ENCODE data around the gene TLR9. TPM values are rescaled to one million over a fixed set of nuclear protein-coding genes. Genes with fewer than 3 reads are reported as not detected.
"Not testable (repeated sequence)": the region's sequence is repeated elsewhere in the genome, so short reads cannot be mapped to it uniquely, and the experiment has no call there.

Gene TLR9
- total RNA-seq, 1 donor from 2014 or later = not detected

- Histone ChIP-seq H3K27me3 (no peaks in the 10 kb centered on the region), H3K4me3 (no peak overlapping the region), H3K9me3 (no peaks in the 10 kb centered on the region), H3K36me3 (no peaks in the 10 kb centered on the region), H3K27ac (no peak overlapping the region), H3K4me1 (peaks cover 9% of the 10 kb centered on the region)
- intact Hi-C loops (cut with DNase I) = no loop called here
- no peak for DNase-seq (ENCODE audit: extremely low spot score in 2 of 2)
- no peak for TF ChIP-seq CTCF (IDR thresholded peaks at IDR 0.05)
- no peak for TF ChIP-seq POLR2A (IDR thresholded peaks at IDR 0.05)
- no peak for TF ChIP-seq POLR2AphosphoS5 (IDR thresholded peaks at IDR 0.05; ENCODE audit: insufficient read depth in 1 of 2, low read depth in 1 of 2)
Measured at GRCh38 chr3:52181543-52181942, 43.9 kb downstream of the TLR9 start.

DNA sequence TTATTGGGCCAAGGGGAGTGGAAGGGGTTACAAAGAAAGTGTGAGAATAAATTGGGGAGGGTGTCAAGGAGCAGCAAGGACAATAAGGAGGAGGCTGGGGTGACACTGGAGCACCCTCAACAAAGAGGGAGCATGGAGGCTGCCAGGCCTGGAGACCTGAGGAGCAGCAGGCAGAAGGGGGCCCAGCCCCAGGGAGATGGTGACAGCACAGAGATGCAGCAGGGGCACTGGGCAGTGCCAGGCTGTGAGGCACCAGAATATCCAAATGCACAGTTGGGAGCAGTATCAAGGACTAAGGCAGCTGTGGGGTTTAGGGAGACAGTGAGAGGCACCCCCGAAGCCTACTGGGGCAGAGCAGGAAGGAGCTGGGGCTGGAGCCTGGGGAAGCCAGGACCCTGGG, 46.9 kb downstream of the TLR9 start:
- Histone ChIP-seq H3K27me3 (no peaks in the 10 kb centered on the region), H3K9me3 (no peaks in the 10 kb centered on the region), H3K36me3 (no peaks in the 10 kb centered on the region), H3K4me1 (peaks cover 10% of the 10 kb centered on the region), H3K4me3 (no peak overlapping the region), H3K27ac (no peak overlapping the region)
- intact Hi-C loops (cut with DNase I) = no loop called here
- peak in 1 of 2 donors; percentile 72 for DNase-seq (ENCODE audit: extremely low spot score in 2 of 2)
- TF ChIP-seq CTCF (IDR thresholded peaks at IDR 0.05) (no peak), POLR2AphosphoS5 (IDR thresholded peaks at IDR 0.05; ENCODE audit: insufficient read depth in 1 of 2, low read depth in 1 of 2) (no peak), POLR2A (IDR thresholded peaks at IDR 0.05) (no peak)

GRCh38 chr3:52178126-52178525, 47.3 kb downstream of the TLR9 start:
- H3K4me1 ChIP-seq; H3K27ac ChIP-seq; DNase-seq (ENCODE audit: extremely low spot score in 2 of 2); H3K9me3 ChIP-seq; H3K4me3 ChIP-seq; H3K36me3 ChIP-seq; intact Hi-C loops (cut with DNase I); H3K27me3 ChIP-seq: not testable (repeated sequence)

DNA sequence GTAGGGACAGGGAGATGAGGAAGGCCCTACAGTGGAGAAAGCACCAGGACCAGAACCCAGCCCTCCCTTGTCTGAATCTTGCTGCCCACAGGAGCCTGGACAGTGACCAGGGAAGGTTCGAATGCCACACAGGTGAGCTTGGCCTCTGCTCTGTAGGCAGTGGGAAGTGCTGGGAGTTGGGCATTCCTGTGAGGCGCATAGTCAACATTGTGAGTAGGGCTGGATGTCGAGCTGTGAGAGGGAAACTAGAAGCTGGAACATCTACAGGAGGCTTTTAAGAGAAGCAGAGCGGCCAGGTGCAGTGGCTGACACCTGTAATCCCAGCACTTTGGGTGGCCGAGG, 47.8 kb downstream of the TLR9 start:
- peaks cover 10% of the 10 kb centered on the region for H3K4me1 ChIP-seq
- no peaks in the 10 kb centered on the region for H3K9me3 ChIP-seq
- H3K36me3 ChIP-seq = no peaks in the 10 kb centered on the region
- no peaks in the 10 kb centered on the region for H3K27me3 ChIP-seq
- no peak overlapping the region for H3K27ac ChIP-seq
- TF ChIP-seq POLR2A (IDR thresholded peaks at IDR 0.05) = no peak
- no peak for TF ChIP-seq CTCF (IDR thresholded peaks at IDR 0.05)
- no peak for TF ChIP-seq POLR2AphosphoS5 (IDR thresholded peaks at IDR 0.05; ENCODE audit: insufficient read depth in 1 of 2, low read depth in 1 of 2)
- intact Hi-C loops (cut with DNase I) = no loop called here
- no peak for DNase-seq (ENCODE audit: extremely low spot score in 2 of 2)
- H3K4me3 ChIP-seq = no peak overlapping the region

- H3K27ac ChIP-seq = no peak overlapping the region
- H3K36me3 ChIP-seq = no peaks in the 10 kb centered on the region
- intact Hi-C loops (cut with DNase I) = no loop called here
- no peak overlapping the region for H3K4me3 ChIP-seq
- no peaks in the 10 kb centered on the region for H3K9me3 ChIP-seq
- no peaks in the 10 kb centered on the region for H3K27me3 ChIP-seq
- peak in 1 of 2 donors; percentile 69 for DNase-seq (ENCODE audit: extremely low spot score in 2 of 2)
- H3K4me1 ChIP-seq = peaks cover 10% of the 10 kb centered on the region
- no peak for TF ChIP-seq POLR2A (IDR thresholded peaks at IDR 0.05)
- TF ChIP-seq CTCF (IDR thresholded peaks at IDR 0.05) = no peak
- no peak for TF ChIP-seq POLR2AphosphoS5 (IDR thresholded peaks at IDR 0.05; ENCODE audit: insufficient read depth in 1 of 2, low read depth in 1 of 2)
Measured at GRCh38 chr3:52176951-52177700, 48.3 kb downstream of the TLR9 start.

All from vagina (tissue), 2 donors.